Activated B cell treated with CpG ODN at 0.5 μM for 24 hours (primary cell): Measurements from ENCODE around the gene SYF2. TPM values are rescaled to one million over a fixed set of nuclear protein-coding genes. Genes with fewer than 3 reads are reported as not detected.
"Not testable (repeated sequence)": the region's sequence is repeated elsewhere in the genome, so short reads cannot be mapped to it uniquely, and the experiment has no call there.

ENCODE experiments used
- ATAC-seq: fragments of 200-7000 bp; cut with Tn5 transposase; one replicate; pipeline ENCODE4 v1.10.0; 2021; ENCODE audit warnings: low read depth, mild to moderate bottlenecking, moderate library complexity
- CTCF ChIA-PET: fragments of 350-600 bp; sonication (Branson Sonifier 250); formaldehyde crosslinking; loops from one replicate; lab custom pipeline; 2021; ENCODE audit warnings: antibody characterized with exemption; lab: Charles Lee
- POLR2A ChIA-PET: fragments of 350-600 bp; sonication (Branson Sonifier 250); formaldehyde crosslinking; loops from one replicate; lab custom pipeline; 2021; ENCODE audit warnings: antibody characterized with exemption; lab: Charles Lee
- DNase-seq: peaks from one replicate; pipeline ENCODE4 v3.0.0; 2022
- H3K27ac Mint-ChIP-seq: one replicate; pipeline ENCODE4 v1.8.0; 2020; ENCODE audit warnings: mixed read lengths
- H3K27me3 Mint-ChIP-seq: one replicate; pipeline ENCODE4 v1.8.0; 2021; ENCODE audit warnings: mixed read lengths
- H3K36me3 Mint-ChIP-seq: one replicate; pipeline ENCODE4 v1.8.0; 2021; ENCODE audit warnings: low read depth, mixed read lengths
- H3K4me1 Mint-ChIP-seq: one replicate; pipeline ENCODE4 v1.8.0; 2021; ENCODE audit warnings: mixed read lengths
- H3K4me3 Mint-ChIP-seq: one replicate; pipeline ENCODE4 v1.8.0; 2020; ENCODE audit warnings: mild to moderate bottlenecking, mixed read lengths
- H3K9me3 Mint-ChIP-seq: one replicate; pipeline ENCODE4 v1.8.0; 2020; ENCODE audit warnings: mixed read lengths
- intact Hi-C: fragments of 100-400 bp; cut with micrococcal nuclease; formaldehyde crosslinking; loops from one replicate; pipeline ENCODE4 v1.15.1; 2024
- total RNA-seq: library from RNA; stranded (reverse); gene quantifications from 2 replicates; pipeline ENCODE4 v1.2.3, GENCODE V29; 2022
- TF ChIP-seq, protein P1 (sequence below): fragments of 200-600 bp; IDR thresholded peaks from one replicate; pipeline ENCODE4 v1.8.0; 2022; ENCODE audit warnings: antibody characterized with exemption, mild to moderate bottlenecking

The SYF2 gene
- total RNA-seq, 1 donor from 2014 or later, result 51.1 TPM

- CTCF ChIA-PET, result no interaction called here
- POLR2A ChIA-PET, result no interaction called here
- H3K4me3 Mint-ChIP-seq, result no peak overlapping the region
Measured at GRCh38 chr1:25194054-25194453, 38.2 kb downstream of the SYF2 start.

DNA sequence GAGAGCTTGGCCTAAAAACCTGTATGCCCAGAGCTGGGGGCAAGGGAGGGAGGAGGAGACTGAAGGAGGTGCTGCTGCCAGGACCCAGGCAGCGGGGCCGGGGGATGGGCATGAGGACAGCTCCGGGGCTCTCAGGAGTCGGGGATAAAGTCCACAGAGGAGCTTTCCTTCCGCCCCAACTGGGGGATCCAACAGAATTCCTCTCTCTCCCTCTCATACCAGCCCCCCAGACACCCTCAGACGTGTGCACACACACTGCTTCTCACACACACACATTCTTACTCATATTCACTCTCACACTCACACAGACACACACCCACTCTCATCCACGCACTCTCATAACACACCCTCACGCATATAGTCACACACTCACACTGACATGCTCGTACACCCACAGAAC lies 39.1 kb downstream of the SYF2 start:
- TF ChIP-seq, protein P1, sequence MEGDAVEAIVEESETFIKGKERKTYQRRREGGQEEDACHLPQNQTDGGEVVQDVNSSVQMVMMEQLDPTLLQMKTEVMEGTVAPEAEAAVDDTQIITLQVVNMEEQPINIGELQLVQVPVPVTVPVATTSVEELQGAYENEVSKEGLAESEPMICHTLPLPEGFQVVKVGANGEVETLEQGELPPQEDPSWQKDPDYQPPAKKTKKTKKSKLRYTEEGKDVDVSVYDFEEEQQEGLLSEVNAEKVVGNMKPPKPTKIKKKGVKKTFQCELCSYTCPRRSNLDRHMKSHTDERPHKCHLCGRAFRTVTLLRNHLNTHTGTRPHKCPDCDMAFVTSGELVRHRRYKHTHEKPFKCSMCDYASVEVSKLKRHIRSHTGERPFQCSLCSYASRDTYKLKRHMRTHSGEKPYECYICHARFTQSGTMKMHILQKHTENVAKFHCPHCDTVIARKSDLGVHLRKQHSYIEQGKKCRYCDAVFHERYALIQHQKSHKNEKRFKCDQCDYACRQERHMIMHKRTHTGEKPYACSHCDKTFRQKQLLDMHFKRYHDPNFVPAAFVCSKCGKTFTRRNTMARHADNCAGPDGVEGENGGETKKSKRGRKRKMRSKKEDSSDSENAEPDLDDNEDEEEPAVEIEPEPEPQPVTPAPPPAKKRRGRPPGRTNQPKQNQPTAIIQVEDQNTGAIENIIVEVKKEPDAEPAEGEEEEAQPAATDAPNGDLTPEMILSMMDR, result no peak
- DNase-seq (no peak), ATAC-seq (no peak)
- Mint-ChIP-seq H3K9me3 (no peaks in the 10 kb centered on the region), H3K4me3 (no peak overlapping the region), H3K27me3 (peaks cover 8% of the 10 kb centered on the region), H3K36me3 (no peaks in the 10 kb centered on the region), H3K27ac (no peak overlapping the region), H3K4me1 (peaks cover 6% of the 10 kb centered on the region)
- intact Hi-C loops, result no loop called here
- POLR2A ChIA-PET, result no interaction called here
- CTCF ChIA-PET, result no interaction called here

More at GRCh38 chr1:25194054-25194453, 38.2 kb downstream of the SYF2 start:
- intact Hi-C loops, result no loop called here
- TF ChIP-seq, protein P1, result no peak
- Mint-ChIP-seq H3K9me3 (no peaks in the 10 kb centered on the region), H3K27ac (no peak overlapping the region), H3K36me3 (no peaks in the 10 kb centered on the region), H3K27me3 (peaks cover 8% of the 10 kb centered on the region), H3K4me1 (peaks cover 12% of the 10 kb centered on the region)
- ATAC-seq (no peak), DNase-seq (no peak)

DNA sequence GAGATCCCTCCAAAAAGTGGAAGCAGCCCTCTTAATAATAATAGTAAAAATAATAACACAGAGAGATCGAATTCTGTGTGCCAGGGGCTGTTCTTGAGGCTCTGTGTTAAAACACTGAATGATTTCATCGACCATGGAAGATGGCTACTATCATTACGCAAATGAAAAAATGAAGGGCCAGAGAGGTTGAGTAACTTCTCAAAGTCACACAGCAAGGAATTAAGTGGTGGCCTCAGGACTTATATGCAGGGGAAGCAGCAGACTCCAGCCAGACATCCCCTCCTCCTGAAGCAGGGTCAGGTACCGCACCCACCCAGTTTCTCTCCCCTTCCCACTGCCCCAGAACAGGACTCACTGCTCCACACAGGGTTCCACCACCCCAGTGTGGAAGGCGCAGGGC lies 40.1 kb downstream of the SYF2 start:
- ChIA-PET CTCF (no interaction called here), POLR2A (no interaction called here)
- H3K36me3 Mint-ChIP-seq, result no peaks in the 10 kb centered on the region
- H3K27ac Mint-ChIP-seq, result no peak overlapping the region
- no peaks in the 10 kb centered on the region for H3K4me1 Mint-ChIP-seq
- ATAC-seq, result no peak
- intact Hi-C loops, result no loop called here
- no peak for DNase-seq
- no peak overlapping the region for H3K4me3 Mint-ChIP-seq
- TF ChIP-seq, protein P1, result no peak
- H3K9me3 Mint-ChIP-seq, result no peaks in the 10 kb centered on the region
- H3K27me3 Mint-ChIP-seq, result peaks cover 10% of the 10 kb centered on the region

DNA sequence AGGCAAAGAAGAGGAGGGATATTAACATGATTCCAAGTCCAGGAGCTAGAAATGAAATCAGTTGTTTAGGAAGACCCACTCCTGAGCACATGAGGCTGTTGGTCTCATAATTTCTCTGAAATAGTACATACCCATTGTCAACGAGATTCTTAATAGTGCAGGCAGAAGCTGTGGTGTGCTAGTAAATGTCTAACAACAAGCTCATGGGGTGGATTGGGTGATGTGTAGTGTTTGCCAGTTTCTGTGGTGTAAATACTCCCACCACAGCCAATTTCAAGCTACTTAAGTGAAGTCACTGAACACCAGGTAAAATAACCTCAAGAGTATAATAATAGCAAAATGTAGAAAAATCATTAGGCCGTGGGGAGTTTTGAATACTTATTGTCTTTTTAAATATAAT lies 42.0 kb downstream of the SYF2 start:
- H3K36me3 Mint-ChIP-seq, result no peaks in the 10 kb centered on the region
- ATAC-seq (no peak), DNase-seq (no peak)
- ChIA-PET CTCF (interaction anchor here (1.5 kb wide), 1 partner anchor 16 kb away, joined by 4 read pairs; no protein-coding TSS in a partner anchor), POLR2A (no interaction called here)
- no peaks in the 10 kb centered on the region for H3K4me1 Mint-ChIP-seq
- H3K27ac Mint-ChIP-seq, result no peak overlapping the region
- intact Hi-C loops, result no loop called here
- no peaks in the 10 kb centered on the region for H3K9me3 Mint-ChIP-seq
- peaks cover 19% of the 10 kb centered on the region for H3K27me3 Mint-ChIP-seq
- no peak overlapping the region for H3K4me3 Mint-ChIP-seq
- TF ChIP-seq, protein P1, result no peak

DNA sequence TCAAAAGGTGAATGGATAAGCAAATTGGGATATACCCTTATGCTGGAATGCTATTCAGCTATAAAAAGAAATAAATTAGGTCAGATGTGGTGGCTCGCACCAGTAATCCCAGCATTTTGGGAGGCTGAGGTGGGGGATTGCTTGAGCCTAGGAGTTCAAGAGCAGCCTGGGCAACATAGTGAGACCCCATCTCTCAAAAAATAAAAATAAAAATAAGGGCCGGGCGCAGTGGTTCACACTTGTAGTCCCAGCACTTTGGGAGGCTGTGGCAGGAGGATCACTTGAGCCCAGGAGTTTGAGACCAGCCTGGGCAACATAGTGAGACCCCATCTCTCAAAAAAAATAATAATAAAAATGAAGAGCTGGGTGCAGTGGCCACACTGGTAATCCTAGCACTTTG lies 44.4 kb downstream of the SYF2 start:
- POLR2A ChIA-PET, DNase-seq, H3K4me1 Mint-ChIP-seq, H3K27ac Mint-ChIP-seq, intact Hi-C loops, H3K36me3 Mint-ChIP-seq, CTCF ChIA-PET, H3K9me3 Mint-ChIP-seq, ATAC-seq, H3K4me3 Mint-ChIP-seq: not testable (repeated sequence)
- H3K27me3 Mint-ChIP-seq, result peaks cover 19% of the 10 kb centered on the region

DNA sequence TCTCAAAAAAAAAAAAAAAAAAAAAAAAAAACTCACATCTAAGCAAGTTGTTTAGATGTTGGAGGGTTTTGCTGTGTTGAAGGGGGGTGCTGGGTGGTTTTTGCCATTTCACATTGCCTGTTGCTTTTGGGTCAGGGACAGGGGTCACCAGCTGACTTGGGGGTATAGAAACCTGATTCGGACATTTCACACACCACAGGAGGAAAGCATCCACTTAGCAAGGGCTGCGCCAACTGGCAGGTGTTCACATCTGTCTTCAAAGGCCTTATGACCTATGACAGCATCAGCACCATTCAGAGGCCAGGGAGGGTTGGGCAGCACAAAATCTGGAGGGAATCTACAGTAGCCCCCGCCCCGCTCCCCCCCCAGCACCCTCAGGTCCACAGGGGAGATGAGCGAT lies 45.2 kb downstream of the SYF2 start:
- ATAC-seq, result no peak
- POLR2A ChIA-PET, result interaction anchor here (0.7 kb wide), 1 partner anchor 734 kb away, joined by 4 read pairs; no protein-coding TSS in a partner anchor
- H3K27ac Mint-ChIP-seq, result no peak overlapping the region

More for the DNA sequence above, 45.2 kb downstream of the SYF2 start:
- intact Hi-C loops, result no loop called here
- Mint-ChIP-seq H3K27me3 (peaks cover 16% of the 10 kb centered on the region), H3K4me1 (no peaks in the 10 kb centered on the region), H3K4me3 (no peak overlapping the region), H3K36me3 (no peaks in the 10 kb centered on the region), H3K9me3 (no peaks in the 10 kb centered on the region)
- DNase-seq, result no peak
- TF ChIP-seq, protein P1, result no peak
- CTCF ChIA-PET, result no interaction called here
